ENCODE results near the gene LSG1. TPM values are rescaled to one million over a fixed set of nuclear protein-coding genes. Genes with fewer than 3 reads are reported as not detected.

Gene LSG1
- polyA plus RNA-seq, 1 donor from 2014 or later, result 35.5 TPM

GRCh38 chr3:194604126-194604525 lies 67.9 kb downstream of the LSG1 start:
- Histone ChIP-seq H3K27me3 (ENCODE audit: insufficient read depth, low read depth, low read length) (no peaks in the 10 kb centered on the region), H3K36me3 (ENCODE audit: insufficient read depth, low read length) (peaks cover 5% of the 10 kb centered on the region)

GRCh38 chr3:194602669-194603171 lies 69.3 kb downstream of the LSG1 start:
- Histone ChIP-seq H3K9me2 (ENCODE audit: insufficient read depth, low read length) (no peaks in the 10 kb centered on the region), H3K36me3 (ENCODE audit: insufficient read depth, low read length) (no peaks in the 10 kb centered on the region), H3F3A (ENCODE audit: insufficient read depth, low read length, poor library complexity, severe bottlenecking) (no peaks in the 10 kb centered on the region), H3K4me3 (ENCODE audit: low read length) (no peak overlapping the region), H3K27ac (ENCODE audit: low read length) (no peak overlapping the region), H2AFZ (ENCODE audit: low read depth, low read length) (no peak overlapping the region), H3K9ac (ENCODE audit: low read length) (no peak overlapping the region), H3K9me3 (ENCODE audit: low read length) (no peaks in the 10 kb centered on the region), H3K79me2 (replicated peaks; ENCODE audit: insufficient read depth, low read length) (no peaks in the 10 kb centered on the region), H3K4me2 (ENCODE audit: low read length) (no peak overlapping the region), H3K27me3 (ENCODE audit: insufficient read depth, low read depth, low read length) (no peaks in the 10 kb centered on the region), H4K20me1 (ENCODE audit: insufficient read depth) (no peaks in the 10 kb centered on the region)
- no peak for TF ChIP-seq EZH2 (IDR thresholded peaks at IDR 0.05; ENCODE audit: borderline replicate concordance, insufficient read depth, low read length, poor library complexity, severe bottlenecking)
- no peak for TF ChIP-seq POLR2AphosphoS5 (IDR thresholded peaks at IDR 0.05)
- TF ChIP-seq TAF1 (IDR thresholded peaks at IDR 0.05; ENCODE audit: low read depth), result no peak

More at GRCh38 chr3:194604126-194604525, 67.9 kb downstream of the LSG1 start:
- no peaks in the 10 kb centered on the region for H3K9me2 ChIP-seq (ENCODE audit: insufficient read depth, low read length)
- no peak overlapping the region for H3K27ac ChIP-seq (ENCODE audit: low read length)
- no peaks in the 10 kb centered on the region for H4K20me1 ChIP-seq (ENCODE audit: insufficient read depth)
- H3K79me2 ChIP-seq (replicated peaks; ENCODE audit: insufficient read depth, low read length), result no peaks in the 10 kb centered on the region
- H3K9me3 ChIP-seq (ENCODE audit: low read length), result no peaks in the 10 kb centered on the region
- no peak overlapping the region for H3K4me2 ChIP-seq (ENCODE audit: low read length)
- no peak overlapping the region for H3K4me3 ChIP-seq (ENCODE audit: low read length)
- H2AFZ ChIP-seq (ENCODE audit: low read depth, low read length), result no peak overlapping the region
- TF ChIP-seq EZH2 (IDR thresholded peaks at IDR 0.05; ENCODE audit: borderline replicate concordance, insufficient read depth, low read length, poor library complexity, severe bottlenecking), result no peak
- no peak for TF ChIP-seq POLR2AphosphoS5 (IDR thresholded peaks at IDR 0.05)
- no peak for TF ChIP-seq EP300 (conservative IDR thresholded peaks at IDR 0.05; ENCODE audit: poor library complexity, severe bottlenecking)
- TF ChIP-seq RAD21 (conservative IDR thresholded peaks at IDR 0.05), result no peak
- TF ChIP-seq TAF1 (IDR thresholded peaks at IDR 0.05; ENCODE audit: low read depth), result no peak
- no peak for TF ChIP-seq SMC3 (conservative IDR thresholded peaks at IDR 0.05; ENCODE audit: poor library complexity)
- H3K9ac ChIP-seq (ENCODE audit: low read length), result no peak overlapping the region
- H3F3A ChIP-seq (ENCODE audit: insufficient read depth, low read length, poor library complexity, severe bottlenecking), result no peaks in the 10 kb centered on the region

GRCh38 chr3:194598771-194599557 lies 73.0 kb downstream of the LSG1 start:
- Histone ChIP-seq H3F3A (ENCODE audit: insufficient read depth, low read length, poor library complexity, severe bottlenecking) (no peaks in the 10 kb centered on the region), H3K27me3 (ENCODE audit: insufficient read depth, low read depth, low read length) (no peaks in the 10 kb centered on the region), H3K36me3 (ENCODE audit: insufficient read depth, low read length) (no peaks in the 10 kb centered on the region)

More at GRCh38 chr3:194598771-194599557, 73.0 kb downstream of the LSG1 start:
- H3K9me2 ChIP-seq (ENCODE audit: insufficient read depth, low read length), result no peaks in the 10 kb centered on the region
- H3K4me3 ChIP-seq (ENCODE audit: low read length), result no peak overlapping the region
- no peaks in the 10 kb centered on the region for H3K79me2 ChIP-seq (replicated peaks; ENCODE audit: insufficient read depth, low read length)
- TF ChIP-seq RAD21 (conservative IDR thresholded peaks at IDR 0.05) (no peak), SMC3 (conservative IDR thresholded peaks at IDR 0.05; ENCODE audit: poor library complexity) (no peak), CTCF (IDR thresholded peaks at IDR 0.05; ENCODE audit: poor library complexity, severe bottlenecking) (no peak), MXI1 (conservative IDR thresholded peaks at IDR 0.05; ENCODE audit: poor library complexity, severe bottlenecking) (no peak), EZH2 (IDR thresholded peaks at IDR 0.05; ENCODE audit: borderline replicate concordance, insufficient read depth, low read length, poor library complexity, severe bottlenecking) (no peak), REST (IDR thresholded peaks at IDR 0.05; ENCODE audit: borderline replicate concordance) (no peak), POLR2AphosphoS5 (IDR thresholded peaks at IDR 0.05) (no peak), EP300 (conservative IDR thresholded peaks at IDR 0.05; ENCODE audit: poor library complexity, severe bottlenecking) (no peak), TAF1 (IDR thresholded peaks at IDR 0.05; ENCODE audit: low read depth) (no peak)
- no peaks in the 10 kb centered on the region for H4K20me1 ChIP-seq (ENCODE audit: insufficient read depth)
- no peak overlapping the region for H3K9ac ChIP-seq (ENCODE audit: low read length)
- no peak overlapping the region for H3K27ac ChIP-seq (ENCODE audit: low read length)
- no peak overlapping the region for H3K4me2 ChIP-seq (ENCODE audit: low read length)
- no peak overlapping the region for H2AFZ ChIP-seq (ENCODE audit: low read depth, low read length)
- H3K9me3 ChIP-seq (ENCODE audit: low read length), result no peaks in the 10 kb centered on the region
